Body of pancreas (tissue), 4 donors: ENCODE results near the gene PRRT4.

Source experiments
- CTCF ChIP-seq, 7 experiments: fragments of 450-650 bp in 4 of 7; fragments of 200-600 bp in 3 of 7; sonication (generic) in 3 of 7; IDR thresholded peaks; one replicate each; pipeline ENCODE4 v1.5.1; 2016 to 2019; ENCODE audit warnings: antibody characterized with exemption in 7 of 7
- POLR2A ChIP-seq, 3 donors: fragments of 450-650 bp; IDR thresholded peaks; one replicate each; pipeline ENCODE4 v1.6.1; 2016; ENCODE audit warnings: antibody characterized with exemption in 3 of 3, mild to moderate bottlenecking in 2 of 3

- TF ChIP-seq CTCF (IDR thresholded peaks at IDR 0.05) (no peak), POLR2A (IDR thresholded peaks at IDR 0.05) (no peak)
Measured at GRCh38 chr7:128403676-128404075, 42.2 kb upstream of the PRRT4 start.
